ENCODE measurements around the gene FSTL3. TPM values are rescaled to one million over a fixed set of nuclear protein-coding genes. Genes with fewer than 3 reads are reported as not detected.

Gene FSTL3
- total and polyA plus RNA-seq, 7 donors, result 4.3 to 30.3 (median 6.3) TPM

DNA sequence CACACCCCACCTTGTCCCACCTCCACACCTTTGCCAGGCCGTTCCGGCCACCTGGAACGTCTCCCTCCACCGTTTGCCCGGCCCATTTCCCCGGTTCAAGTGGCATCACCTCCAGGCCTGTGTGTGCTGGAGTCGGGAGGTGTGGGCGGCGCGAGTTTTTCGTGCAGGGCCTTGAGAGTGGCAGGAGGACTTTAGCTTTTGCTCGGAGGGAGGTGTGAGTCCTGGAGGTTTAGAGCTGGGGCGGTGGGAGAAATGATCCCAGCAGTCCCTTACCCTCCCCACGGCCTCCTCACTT lies 28.2 kb downstream of the FSTL3 start:
- Histone ChIP-seq H3K27me3 (ENCODE audit: insufficient read depth in 3 of 3, low read length in 2 of 3) (peaks cover 0 to 61% (median 7%) of the 10 kb centered on the region in 3 donors), H3K4me3 (no peak overlapping the region), H3K4me1 (no peaks in the 10 kb centered on the region), H3K27ac (no peak overlapping the region), H3K9me3 (no peaks in the 10 kb centered on the region), H3K36me3 (ENCODE audit: insufficient read depth in 1 of 2, low read depth in 1 of 2) (no peaks in the 10 kb centered on the region)
- ATAC-seq (peak in 1 of 4 donors; percentile 3), DNase-seq (no peak)
- intact Hi-C loops (cut with DNase I), result no loop called here
- WGBS, 3 donors, result 20 to 30% (median 23%) methylated on average over 14 of the region's 14 CpGs
- TF ChIP-seq, protein P1, sequence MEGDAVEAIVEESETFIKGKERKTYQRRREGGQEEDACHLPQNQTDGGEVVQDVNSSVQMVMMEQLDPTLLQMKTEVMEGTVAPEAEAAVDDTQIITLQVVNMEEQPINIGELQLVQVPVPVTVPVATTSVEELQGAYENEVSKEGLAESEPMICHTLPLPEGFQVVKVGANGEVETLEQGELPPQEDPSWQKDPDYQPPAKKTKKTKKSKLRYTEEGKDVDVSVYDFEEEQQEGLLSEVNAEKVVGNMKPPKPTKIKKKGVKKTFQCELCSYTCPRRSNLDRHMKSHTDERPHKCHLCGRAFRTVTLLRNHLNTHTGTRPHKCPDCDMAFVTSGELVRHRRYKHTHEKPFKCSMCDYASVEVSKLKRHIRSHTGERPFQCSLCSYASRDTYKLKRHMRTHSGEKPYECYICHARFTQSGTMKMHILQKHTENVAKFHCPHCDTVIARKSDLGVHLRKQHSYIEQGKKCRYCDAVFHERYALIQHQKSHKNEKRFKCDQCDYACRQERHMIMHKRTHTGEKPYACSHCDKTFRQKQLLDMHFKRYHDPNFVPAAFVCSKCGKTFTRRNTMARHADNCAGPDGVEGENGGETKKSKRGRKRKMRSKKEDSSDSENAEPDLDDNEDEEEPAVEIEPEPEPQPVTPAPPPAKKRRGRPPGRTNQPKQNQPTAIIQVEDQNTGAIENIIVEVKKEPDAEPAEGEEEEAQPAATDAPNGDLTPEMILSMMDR (IDR thresholded peaks at IDR 0.05), result no peak

DNA sequence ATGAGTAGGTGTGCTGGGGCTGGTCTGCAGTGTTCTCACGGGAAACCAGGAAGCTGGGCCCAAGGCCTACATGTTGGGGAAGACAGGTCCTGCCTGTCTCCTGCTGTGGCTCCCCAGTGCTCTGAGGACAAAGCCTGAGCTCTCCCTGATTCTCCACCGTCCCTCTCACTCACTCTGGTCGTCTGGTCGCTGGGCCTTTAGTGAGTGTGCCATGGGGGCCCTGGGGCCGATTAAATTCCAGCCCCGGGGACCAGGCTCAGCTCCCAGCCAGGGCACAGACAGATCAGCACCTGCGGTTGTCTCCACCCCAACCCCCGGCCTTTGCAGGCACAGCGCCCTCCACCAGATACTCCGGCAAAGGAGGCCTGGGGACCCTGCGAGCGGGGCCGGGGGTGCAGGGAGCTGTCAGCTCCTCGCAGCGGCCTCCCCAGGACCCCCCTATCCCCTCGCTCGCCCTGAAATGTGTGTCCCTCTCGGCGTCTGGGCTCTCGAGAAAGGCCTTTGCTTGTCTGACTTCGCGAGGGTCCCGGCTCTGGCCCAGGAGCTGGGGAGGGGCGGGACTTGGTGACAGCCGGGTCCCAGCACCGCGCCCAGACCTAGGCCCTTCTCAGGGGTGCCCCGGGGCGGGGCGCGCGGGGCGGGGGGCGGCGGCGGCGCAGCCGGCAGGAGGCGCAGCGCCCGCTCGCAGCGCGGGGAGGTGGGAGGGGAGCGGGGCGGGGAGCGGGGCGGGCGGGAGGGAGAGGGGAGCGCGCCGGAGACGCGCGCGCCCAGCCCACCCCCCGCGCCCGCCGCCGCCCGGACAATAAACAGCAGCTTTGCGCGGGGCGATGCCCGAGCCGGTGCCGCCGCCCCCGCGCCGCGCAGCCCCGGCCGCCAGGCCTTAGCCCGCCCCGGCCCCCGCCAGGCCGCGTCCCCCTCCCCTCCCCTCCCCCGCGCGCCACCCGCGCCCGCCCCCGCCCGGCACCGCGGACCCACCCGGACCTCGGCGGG lies 32.3 kb downstream of the FSTL3 start, which contains the start of gene PALM:
Gene PALM (plus strand): TSS at position 782 of the 990 bp plus-strand sequence. CDS start 212 bp downstream, outside the sequence.
- Histone ChIP-seq H3K9me3 (no peaks in the 10 kb centered on the region), H3K4me1 (no peaks in the 10 kb centered on the region), H3K4me3 (peak within 1 kb of the TSS; percentile 63), H3K36me3 (ENCODE audit: insufficient read depth in 1 of 2, low read depth in 1 of 2) (no peaks in the 10 kb centered on the region), H3K27me3 (ENCODE audit: insufficient read depth in 3 of 3, low read length in 2 of 3) (peaks cover 0 to 51% (median 12%) of the 10 kb centered on the region in 3 donors), H3K27ac (peak within 1 kb of the TSS; percentile 50)
- TF ChIP-seq, protein P1 (IDR thresholded peaks at IDR 0.05), result peak; percentile 21
- intact Hi-C loops (cut with DNase I), result no loop called here
- WGBS, 3 donors, result 8 to 29% (median 17%) methylated on average over 20 to 85 of the region's 93 CpGs
- DNase-seq, result peak in 1 of 2 donors; percentile 51
- ATAC-seq, result no peak

DNA sequence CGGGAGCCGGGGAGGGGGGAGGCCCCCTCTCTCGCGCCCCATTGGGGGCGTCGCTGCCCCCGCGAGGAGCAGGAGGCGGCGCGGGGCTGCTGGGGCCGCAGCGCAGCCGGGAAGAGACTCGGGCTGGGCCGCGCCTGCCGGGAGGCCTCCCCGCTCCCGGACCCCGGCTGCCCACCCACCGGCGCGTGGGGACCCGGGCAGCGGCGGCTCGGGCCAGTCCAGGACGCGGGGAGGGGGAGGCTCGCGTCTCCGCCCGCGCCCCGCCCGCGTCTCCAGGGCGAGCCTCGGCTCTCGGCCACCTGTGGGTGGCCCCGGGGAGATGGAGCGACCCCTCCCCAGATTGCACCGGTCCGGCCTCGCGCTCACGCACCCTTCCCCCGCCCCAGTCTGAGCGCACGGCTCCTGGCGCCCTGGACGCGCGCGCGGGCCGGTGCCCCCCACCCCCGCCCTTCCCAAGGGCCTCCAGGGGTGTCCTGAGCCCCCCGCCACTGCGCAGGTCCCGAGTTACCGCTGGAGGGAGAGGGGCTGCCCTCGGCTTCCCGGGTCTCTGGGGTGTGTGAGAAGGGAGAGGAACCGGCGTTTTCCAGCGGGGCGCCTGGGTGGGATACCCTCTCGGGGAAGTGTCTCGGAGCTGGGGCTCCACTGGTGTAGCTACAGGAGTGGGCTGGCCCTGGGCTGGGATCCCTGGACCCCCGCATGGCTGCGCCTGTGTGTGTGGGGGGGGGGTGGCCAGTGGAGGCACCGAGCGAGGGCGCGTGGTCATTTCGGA lies 33.2 kb downstream of the FSTL3 start:
- Histone ChIP-seq H3K9me3 (no peaks in the 10 kb centered on the region), H3K36me3 (ENCODE audit: insufficient read depth in 1 of 2, low read depth in 1 of 2) (no peaks in the 10 kb centered on the region), H3K4me1 (no peaks in the 10 kb centered on the region), H3K4me3 (peak overlapping the region; percentile 63), H3K27ac (peak overlapping the region; percentile 50), H3K27me3 (ENCODE audit: insufficient read depth in 3 of 3, low read length in 2 of 3) (peaks cover 0 to 49% (median 10%) of the 10 kb centered on the region in 3 donors)
- WGBS, 3 donors, result 1 to 3% (median 3%) methylated on average over 32 to 78 of the region's 78 CpGs
- DNase-seq (no peak), ATAC-seq (peak in 2 of 4 donors; percentile 8 to 32)
- TF ChIP-seq, protein P1 (IDR thresholded peaks at IDR 0.05), result no peak
- intact Hi-C loops (cut with DNase I), result no loop called here

DNA sequence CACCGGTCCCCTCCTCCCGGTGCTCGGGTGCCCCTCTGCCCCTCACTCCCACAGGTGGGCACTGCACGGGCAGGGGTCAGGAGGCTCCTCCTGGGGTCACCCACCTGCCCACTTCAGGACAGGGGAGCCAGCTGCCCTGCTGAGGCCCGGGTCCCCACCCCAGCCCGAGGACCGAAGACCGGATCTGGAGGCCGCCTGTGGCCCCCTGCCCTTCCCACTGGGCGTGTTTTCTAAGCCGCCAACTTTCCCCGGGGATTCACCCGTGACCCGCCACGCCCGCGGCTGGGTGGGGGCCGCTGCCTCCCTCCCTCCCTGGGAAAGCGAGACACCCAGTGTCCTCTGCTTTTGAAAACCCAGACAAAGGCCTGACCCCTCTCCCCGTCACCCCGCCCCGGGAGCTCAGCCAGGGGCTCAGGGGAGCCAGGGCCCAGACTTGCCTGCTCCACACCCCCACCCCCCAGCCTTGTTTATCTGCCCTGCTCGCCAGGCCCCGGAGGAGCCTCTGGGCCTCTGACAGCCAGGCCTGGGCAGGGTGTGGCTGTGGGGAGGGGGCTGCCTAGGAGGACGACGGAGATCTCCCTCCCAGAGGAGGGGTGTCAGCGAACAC lies 33.9 kb downstream of the FSTL3 start:
- H3K36me3 ChIP-seq (ENCODE audit: insufficient read depth in 1 of 2, low read depth in 1 of 2), result no peaks in the 10 kb centered on the region
- H3K4me1 ChIP-seq, result no peaks in the 10 kb centered on the region
- ATAC-seq (peak in 3 of 4 donors; percentile 30 to 70 (median 45)), DNase-seq (peak; percentile 58 to 81)
- H3K4me3 ChIP-seq, result peak overlapping the region; percentile 63
- WGBS, 3 donors, result 16 to 27% (median 24%) methylated on average over 22 to 27 of the region's 27 CpGs
- no peaks in the 10 kb centered on the region for H3K9me3 ChIP-seq
- intact Hi-C loops (cut with DNase I), result no loop called here
- H3K27ac ChIP-seq, result peak overlapping the region; percentile 50
- TF ChIP-seq, protein P1 (IDR thresholded peaks at IDR 0.05), result no peak
- peaks cover 0 to 50% (median 10%) of the 10 kb centered on the region in 3 donors for H3K27me3 ChIP-seq (ENCODE audit: insufficient read depth in 3 of 3, low read length in 2 of 3)

All from psoas muscle (tissue), 8 donors.